SU-DHL-6 (cell line): ENCODE data around the gene TNFAIP6.

Experiments used
- H2AFZ ChIP-seq: fragments of 200-600 bp; sonication (generic); 2 replicates; pipeline ENCODE4 v1.6.1; 2014; ENCODE audit warnings: low read depth, mild to moderate bottlenecking, moderate library complexity, mixed read lengths, antibody characterized with exemption, low read length; ENCODE audit not compliant: severe bottlenecking
- H3F3A ChIP-seq: fragments of 200-600 bp; shearing (Covaris generic); 2 replicates; pipeline ENCODE4 v1.6.0; 2016; ENCODE audit warnings: antibody characterized with exemption, mild to moderate bottlenecking; ENCODE audit not compliant: insufficient read depth
- H3K27ac ChIP-seq: fragments of 200-600 bp; sonication (generic); 2 replicates; pipeline ENCODE4 v1.5.1; 2016; ENCODE audit warnings: low read depth, mild to moderate bottlenecking, low read length, moderate library complexity, mixed read lengths
- H3K27me3 ChIP-seq: fragments of 200-600 bp; sonication (generic), shearing (Covaris generic); 2 replicates; pipeline ENCODE4 v1.6.0; 2014; ENCODE audit warnings: mild to moderate bottlenecking, low read length
- H3K36me3 ChIP-seq: fragments of 200-600 bp; sonication (generic); 2 replicates; pipeline ENCODE4 v1.6.1; 2014; ENCODE audit warnings: mild to moderate bottlenecking, low read length, mixed read lengths
- H3K4me2 ChIP-seq: fragments of 300-600, 200-600 bp; shearing (Covaris generic), sonication (generic); 2 replicates; pipeline ENCODE4 v1.6.0; 2014; ENCODE audit warnings: low read length, low read depth, mild to moderate bottlenecking; ENCODE audit not compliant: poor library complexity, severe bottlenecking
- H3K4me3 ChIP-seq: fragments of 200-600 bp; sonication (generic); 2 replicates; pipeline ENCODE4 v1.5.1; 2014; ENCODE audit warnings: antibody characterized with exemption, low read length, mild to moderate bottlenecking, mixed read lengths; ENCODE audit not compliant: insufficient read depth, poor library complexity, severe bottlenecking
- H3K79me2 ChIP-seq: fragments of 200-600 bp; sonication (generic); 2 replicates; pipeline ENCODE4 v1.6.1; 2014; ENCODE audit warnings: mild to moderate bottlenecking, low read length, moderate library complexity; ENCODE audit not compliant: insufficient read depth
- H3K9ac ChIP-seq: fragments of 200-600 bp; sonication (generic); 2 replicates; pipeline ENCODE4 v1.7.0; 2014; ENCODE audit warnings: mild to moderate bottlenecking, low read length
- H3K9me2 ChIP-seq: fragments of 200-600 bp; sonication (generic); replicated peaks from 2 replicates; pipeline ENCODE4 v1.6.1; 2014; ENCODE audit warnings: low read length; ENCODE audit not compliant: insufficient read depth
- H3K9me3 ChIP-seq: fragments of 200-600 bp; sonication (generic); 2 replicates; pipeline ENCODE4 v1.6.1; 2014; ENCODE audit warnings: low read length, mixed read lengths; ENCODE audit not compliant: insufficient read depth
- H4K20me1 ChIP-seq: fragments of 200-600 bp; sonication (generic); 2 replicates; pipeline ENCODE4 v1.6.1; 2014; ENCODE audit warnings: low read depth, mild to moderate bottlenecking, antibody characterized with exemption, low read length, moderate library complexity, mixed read lengths
- CTCF ChIP-seq: fragments of 200-600 bp; sonication (generic); IDR thresholded peaks from one replicate; pipeline ENCODE4 v1.5.1; 2017; ENCODE audit warnings: antibody characterized with exemption, mild to moderate bottlenecking, low read length, moderate library complexity; ENCODE audit not compliant: insufficient read depth, poor library complexity, severe bottlenecking
- EZH2phosphoT487 ChIP-seq: fragments of 200-600 bp; sonication (generic), shearing (Covaris generic); conservative IDR thresholded peaks from 2 replicates; pipeline ENCODE4 v1.6.1; 2018; ENCODE audit warnings: mild to moderate bottlenecking, antibody characterized with exemption, low read length, moderate library complexity, mixed read lengths

TNFAIP6 gene

GRCh38 chr2:151333083-151333482 is 24.3 kb upstream of the TNFAIP6 start:
- TF ChIP-seq EZH2phosphoT487 (no peak), CTCF (no peak)

DNA sequence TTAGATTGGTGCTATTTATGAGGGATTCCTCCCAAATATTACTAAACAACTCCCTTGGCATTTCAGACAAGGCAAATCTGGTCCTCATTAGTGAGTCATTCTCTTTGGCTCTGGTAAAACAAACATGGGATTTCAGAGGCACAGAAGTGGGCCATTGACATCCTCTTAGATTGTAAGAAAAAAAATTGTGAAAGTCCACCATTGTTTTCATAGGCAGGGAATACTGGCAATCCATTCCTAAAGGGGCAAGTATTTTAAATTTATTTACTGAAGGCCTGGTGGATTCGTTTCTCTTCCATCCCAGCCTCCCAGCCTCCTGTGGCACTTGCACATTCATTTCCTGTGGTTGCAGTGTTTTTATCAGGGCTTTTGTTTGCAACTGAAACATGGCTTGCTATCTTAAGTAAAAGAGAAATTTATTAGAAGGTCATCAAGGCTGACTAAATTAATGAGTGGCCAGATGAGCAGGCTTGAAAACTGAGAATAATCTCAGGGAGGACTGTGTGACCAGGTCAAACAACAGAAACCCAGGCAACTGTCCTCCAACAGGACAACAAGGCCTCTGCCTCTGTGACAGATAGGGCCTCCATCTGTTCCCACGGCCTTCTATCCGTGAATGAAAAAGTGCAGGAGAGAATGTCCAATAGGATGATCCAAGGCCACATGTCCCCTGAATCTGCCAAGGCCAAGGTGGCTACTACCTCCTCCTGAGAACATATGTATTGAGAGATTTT is 23.1 kb upstream of the TNFAIP6 start:
- H3K9ac ChIP-seq = no peak overlapping the region
- H3K27ac ChIP-seq = no peak overlapping the region
- H3K79me2 ChIP-seq = no peaks in the 10 kb centered on the region
- TF ChIP-seq EZH2phosphoT487 (no peak), CTCF (no peak)
- no peaks in the 10 kb centered on the region for H4K20me1 ChIP-seq
- no peaks in the 10 kb centered on the region for H3F3A ChIP-seq
- no peak overlapping the region for H3K4me2 ChIP-seq
- H2AFZ ChIP-seq = no peak overlapping the region
- H3K4me3 ChIP-seq = no peak overlapping the region
- H3K36me3 ChIP-seq = no peaks in the 10 kb centered on the region
- H3K27me3 ChIP-seq = no peaks in the 10 kb centered on the region
- H3K9me2 ChIP-seq = no peaks in the 10 kb centered on the region
- no peaks in the 10 kb centered on the region for H3K9me3 ChIP-seq

More at GRCh38 chr2:151333083-151333482, 24.3 kb upstream of the TNFAIP6 start:
- H3K79me2 ChIP-seq = no peaks in the 10 kb centered on the region
- H3F3A ChIP-seq = no peaks in the 10 kb centered on the region
- H3K27ac ChIP-seq = no peak overlapping the region
- no peaks in the 10 kb centered on the region for H3K27me3 ChIP-seq
- no peak overlapping the region for H3K9ac ChIP-seq
- no peak overlapping the region for H3K4me3 ChIP-seq
- H3K9me2 ChIP-seq = no peaks in the 10 kb centered on the region
- H3K9me3 ChIP-seq = no peaks in the 10 kb centered on the region
- H4K20me1 ChIP-seq = no peaks in the 10 kb centered on the region
- H3K4me2 ChIP-seq = no peak overlapping the region
- no peaks in the 10 kb centered on the region for H3K36me3 ChIP-seq
- H2AFZ ChIP-seq = no peak overlapping the region

DNA sequence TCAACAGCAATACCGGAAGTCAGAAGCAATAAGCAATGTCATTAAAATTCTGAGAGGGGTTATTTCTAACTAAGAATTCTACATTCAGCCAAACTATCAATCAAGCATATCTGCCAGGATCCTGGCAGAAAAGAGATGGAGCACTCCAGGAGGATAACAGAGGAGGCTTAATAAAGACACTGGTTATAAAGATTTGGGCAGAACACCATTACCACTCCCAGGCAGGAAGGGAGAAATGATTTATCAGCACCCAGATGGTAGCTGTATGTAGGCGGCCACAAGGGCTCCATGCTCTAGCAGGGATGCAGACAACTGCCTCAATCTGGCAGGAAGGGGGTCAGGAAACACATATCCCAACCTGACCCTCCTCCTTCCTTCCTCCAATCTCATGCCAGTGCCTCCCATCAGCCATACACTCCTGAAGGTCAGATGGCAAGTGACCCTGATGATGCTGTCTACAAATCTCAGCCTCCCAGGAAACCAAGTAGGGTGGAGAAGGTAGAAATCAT is 20.5 kb upstream of the TNFAIP6 start:
- no peak for TF ChIP-seq CTCF
- TF ChIP-seq EZH2phosphoT487 = no peak
- Histone ChIP-seq H3K4me2 (no peak overlapping the region), H3K9ac (no peak overlapping the region), H3K9me2 (no peaks in the 10 kb centered on the region), H4K20me1 (no peaks in the 10 kb centered on the region), H2AFZ (no peak overlapping the region), H3K27me3 (no peaks in the 10 kb centered on the region), H3K79me2 (no peaks in the 10 kb centered on the region), H3K9me3 (no peaks in the 10 kb centered on the region), H3K36me3 (no peaks in the 10 kb centered on the region), H3K4me3 (no peak overlapping the region), H3K27ac (no peak overlapping the region), H3F3A (no peaks in the 10 kb centered on the region)
